Femur (tissue), 1 donor: ENCODE results near the gene PLCB1.

Experiments used
- DNase-seq: peaks from one replicate; pipeline ENCODE4 v3.0.0-alpha.2; 2017

PLCB1 gene

GRCh38 chr20:8213270-8213669, 81.2 kb downstream of the PLCB1 start:
- DNase-seq, result no peak

GRCh38 chr20:8213831-8214587, 81.9 kb downstream of the PLCB1 start:
- no peak for DNase-seq

GRCh38 chr20:8215361-8215781, 83.3 kb downstream of the PLCB1 start:
- no peak for DNase-seq

- no peak for DNase-seq
Observed at GRCh38 chr20:8216375-8217200, 84.5 kb downstream of the PLCB1 start.

- DNase-seq, result no peak
Observed at GRCh38 chr20:8218861-8219260, 86.8 kb downstream of the PLCB1 start.

- DNase-seq, result no peak
Observed at GRCh38 chr20:8219403-8219802, 87.3 kb downstream of the PLCB1 start.

- DNase-seq, result peak; percentile 31
Observed at GRCh38 chr20:8220716-8221115, 88.7 kb downstream of the PLCB1 start.

GRCh38 chr20:8221887-8222419, 89.9 kb downstream of the PLCB1 start:
- DNase-seq, result no peak

GRCh38 chr20:8223091-8223870, 91.2 kb downstream of the PLCB1 start:
- DNase-seq, result no peak

- no peak for DNase-seq
Observed at GRCh38 chr20:8225658-8226057, 93.6 kb downstream of the PLCB1 start.

- no peak for DNase-seq
Observed at GRCh38 chr20:8226106-8226505, 94.0 kb downstream of the PLCB1 start.

- no peak for DNase-seq
Observed at GRCh38 chr20:8227293-8227692, 95.2 kb downstream of the PLCB1 start.

GRCh38 chr20:8228315-8228714, 96.2 kb downstream of the PLCB1 start:
- no peak for DNase-seq

- no peak for DNase-seq
Observed at GRCh38 chr20:8229090-8229489, 97.0 kb downstream of the PLCB1 start.

- no peak for DNase-seq
Observed at GRCh38 chr20:8231038-8231437, 99.0 kb downstream of the PLCB1 start.

GRCh38 chr20:8232332-8232731, 100.3 kb downstream of the PLCB1 start:
- DNase-seq, result no peak

GRCh38 chr20:8234580-8234979, 102.5 kb downstream of the PLCB1 start:
- no peak for DNase-seq

GRCh38 chr20:8242066-8242465, 110.0 kb downstream of the PLCB1 start:
- no peak for DNase-seq

- DNase-seq, result peak; percentile 28
Observed at GRCh38 chr20:8242827-8243724, 111.0 kb downstream of the PLCB1 start.

GRCh38 chr20:8244637-8245036, 112.6 kb downstream of the PLCB1 start:
- peak; percentile 61 for DNase-seq

GRCh38 chr20:8246153-8246552, 114.1 kb downstream of the PLCB1 start:
- DNase-seq, result no peak

- DNase-seq, result no peak
Observed at GRCh38 chr20:8246716-8247115, 114.7 kb downstream of the PLCB1 start.
